ENCODE results near the gene PEAR1. TPM values are rescaled to one million over a fixed set of nuclear protein-coding genes. Genes with fewer than 3 reads are reported as not detected.
"Not testable (repeated sequence)": the region's sequence is repeated elsewhere in the genome, so short reads cannot be mapped to it uniquely, and the experiment has no call there.

Gene PEAR1
- total RNA-seq, 2 experiments from 2014 or later: not detected

DNA sequence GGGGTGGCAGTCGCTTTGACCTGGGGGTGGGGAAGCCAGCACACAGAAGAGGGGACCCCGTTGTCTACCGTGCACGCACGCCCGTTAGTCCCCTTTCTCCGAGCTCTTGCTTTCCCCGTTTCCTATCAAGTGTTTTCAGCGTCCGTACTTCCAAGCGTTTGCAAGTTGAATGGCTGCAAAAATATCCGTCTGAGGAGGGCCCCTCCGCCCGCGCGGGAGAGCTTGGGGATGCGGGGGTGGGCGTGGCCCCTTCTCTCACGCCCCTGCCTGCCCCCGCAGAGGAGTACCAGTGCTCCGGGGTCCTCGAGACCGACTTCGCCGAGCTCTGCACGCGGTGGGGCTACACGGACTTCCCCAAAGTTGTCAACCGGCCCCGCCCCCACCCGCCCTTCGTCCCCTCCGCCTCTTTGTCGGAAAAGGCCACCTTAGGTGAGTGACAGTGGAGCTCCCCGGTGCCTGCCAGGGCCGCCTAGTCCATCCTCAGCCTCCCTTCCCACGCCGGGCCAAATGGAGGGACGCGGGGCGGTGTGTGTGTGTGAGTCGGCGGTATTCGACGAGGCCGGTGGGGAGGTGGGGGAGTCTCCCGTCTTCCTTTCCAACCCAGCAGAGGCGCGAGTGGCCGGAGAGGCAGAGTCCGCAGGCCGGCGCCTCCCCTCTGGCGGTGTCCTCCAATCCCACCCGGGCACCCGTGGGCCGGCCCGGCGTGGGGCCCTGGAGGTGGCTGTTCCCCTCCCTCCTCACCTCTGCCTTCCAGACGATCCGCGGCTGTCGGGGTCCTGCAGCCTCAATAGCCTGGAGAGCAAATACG is 30.4 kb downstream of the PEAR1 start:
- no peak overlapping the region for H3K27ac Mint-ChIP-seq
- peaks cover 21% of the 10 kb centered on the region for H3K4me1 Mint-ChIP-seq
- ATAC-seq (no peak), DNase-seq (no peak)
- POLR2A ChIA-PET: no interaction called here
- CTCF ChIA-PET: interaction anchor here (0.6 to 7.7 kb wide), 7 partner anchors 8 to 419 kb away, joined by 3 to 76 read pairs (median 4); partner anchors contain the start of gene PEAR1
- H3K4me3 Mint-ChIP-seq: no peak overlapping the region
- peaks cover 73% of the 10 kb centered on the region for H3K27me3 Mint-ChIP-seq
- intact Hi-C loops (cut with DNase I, micrococcal nuclease): no loop called here
- H3K36me3 Mint-ChIP-seq (ENCODE audit: low read depth): no peaks in the 10 kb centered on the region
- H3K9me3 Mint-ChIP-seq (ENCODE audit: low read depth): no peaks in the 10 kb centered on the region

DNA sequence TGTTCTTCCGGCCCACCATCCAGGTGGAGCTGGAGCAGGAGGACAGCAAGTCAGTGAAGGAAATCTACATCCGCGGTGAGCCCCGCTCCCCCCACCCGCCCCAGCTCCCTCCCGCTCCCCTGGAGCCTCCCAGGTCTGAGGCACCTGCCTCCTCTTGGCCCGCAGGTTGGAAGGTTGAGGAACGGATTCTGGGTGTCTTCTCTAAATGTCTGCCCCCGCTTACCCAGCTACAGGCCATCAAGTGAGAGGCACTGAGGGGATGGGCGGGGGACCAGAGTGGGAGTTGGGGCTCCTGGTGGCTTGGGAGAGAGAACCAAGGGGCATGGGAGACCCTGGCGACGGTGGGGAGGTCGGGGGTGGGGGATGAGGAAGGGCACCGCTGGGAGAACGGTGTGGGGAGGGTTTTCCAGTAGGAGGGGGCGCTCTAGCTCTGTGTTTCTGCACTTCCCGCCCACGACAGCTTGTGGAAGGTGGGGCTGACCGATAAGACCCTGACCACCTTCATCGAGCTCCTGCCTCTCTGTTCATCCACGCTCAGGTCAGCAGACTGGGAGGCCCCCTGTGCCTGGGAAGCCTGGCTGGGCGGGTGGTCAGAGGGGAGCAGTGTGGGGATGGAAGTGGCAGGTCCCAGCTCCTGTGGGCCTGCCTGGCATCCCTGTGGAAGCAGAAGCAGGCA is 31.1 kb downstream of the PEAR1 start:
- POLR2A ChIA-PET: no interaction called here
- H3K27me3 Mint-ChIP-seq: peaks cover 76% of the 10 kb centered on the region
- no peaks in the 10 kb centered on the region for H3K36me3 Mint-ChIP-seq (ENCODE audit: low read depth)
- intact Hi-C loops (cut with DNase I, micrococcal nuclease): loop anchor here in 1 of 2 experiments (5.0 kb wide), 1 partner anchor 237 kb away; no protein-coding TSS in a partner anchor
- ATAC-seq (no peak), DNase-seq (no peak)
- H3K27ac Mint-ChIP-seq: no peak overlapping the region
- H3K9me3 Mint-ChIP-seq (ENCODE audit: low read depth): no peaks in the 10 kb centered on the region
- CTCF ChIA-PET: interaction anchor here (0.6 to 7.7 kb wide), 4 partner anchors 12 to 235 kb away, joined by 4 to 76 read pairs (median 25); partner anchors contain the start of gene PEAR1
- H3K4me3 Mint-ChIP-seq: no peak overlapping the region
- peaks cover 21% of the 10 kb centered on the region for H3K4me1 Mint-ChIP-seq

DNA sequence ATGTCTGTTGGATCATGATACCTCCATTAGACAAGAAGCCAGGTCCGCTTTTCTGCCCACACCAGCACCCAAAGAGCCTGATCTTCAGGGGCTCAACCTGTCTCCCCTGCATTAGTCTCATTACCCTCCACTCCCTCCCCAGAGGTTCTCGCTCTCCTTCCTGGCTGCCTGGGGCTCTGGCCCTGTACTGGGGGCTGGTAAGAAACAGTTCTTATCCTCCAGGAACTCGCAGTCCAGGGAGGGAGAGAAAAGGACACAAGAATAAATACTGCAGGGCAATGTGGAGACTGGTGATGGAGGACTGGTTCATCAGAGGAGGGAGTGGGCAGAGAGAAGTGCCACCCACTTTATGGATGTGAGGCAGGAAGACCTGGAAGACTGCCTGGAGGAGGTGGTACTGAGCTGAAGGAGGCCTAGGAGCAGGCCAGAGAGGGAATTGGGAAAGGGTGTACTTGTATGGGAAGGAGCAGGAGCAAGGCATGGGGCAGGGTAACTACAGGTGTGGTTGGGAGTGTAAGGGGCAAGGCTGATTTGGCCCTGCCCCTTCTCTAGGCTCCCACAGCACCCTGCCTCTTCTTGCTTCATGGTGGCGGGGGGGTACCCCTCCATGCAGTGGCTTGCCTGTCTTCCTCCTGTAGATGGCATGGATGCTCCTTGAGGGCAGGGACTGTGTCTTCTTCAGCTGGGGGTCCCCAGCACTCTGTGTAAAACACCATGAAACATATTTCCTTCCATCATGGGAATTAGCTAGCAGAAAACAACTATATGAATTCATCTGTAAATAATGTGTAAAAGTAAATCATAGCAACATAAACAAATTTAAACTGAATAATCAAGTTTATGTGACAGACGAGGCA is 31.9 kb downstream of the PEAR1 start:
- H3K36me3 Mint-ChIP-seq (ENCODE audit: low read depth): no peaks in the 10 kb centered on the region
- H3K4me3 Mint-ChIP-seq: no peak overlapping the region
- ChIA-PET CTCF (interaction anchor here (0.6 to 7.7 kb wide), 10 partner anchors 11 to 349 kb away, joined by 3 to 76 read pairs (median 4); partner anchors contain the start of genes CRABP2 and PEAR1), POLR2A (no interaction called here)
- H3K27ac Mint-ChIP-seq: no peak overlapping the region
- no peak for ATAC-seq
- intact Hi-C loops (cut with DNase I, micrococcal nuclease): loop anchor here (2.0 to 5.0 kb wide), 4 partner anchors 35 to 238 kb away; no protein-coding TSS in a partner anchor
- H3K27me3 Mint-ChIP-seq: peaks cover 73% of the 10 kb centered on the region
- peaks cover 21% of the 10 kb centered on the region for H3K4me1 Mint-ChIP-seq
- no peaks in the 10 kb centered on the region for H3K9me3 Mint-ChIP-seq (ENCODE audit: low read depth)
- DNase-seq: no peak

DNA sequence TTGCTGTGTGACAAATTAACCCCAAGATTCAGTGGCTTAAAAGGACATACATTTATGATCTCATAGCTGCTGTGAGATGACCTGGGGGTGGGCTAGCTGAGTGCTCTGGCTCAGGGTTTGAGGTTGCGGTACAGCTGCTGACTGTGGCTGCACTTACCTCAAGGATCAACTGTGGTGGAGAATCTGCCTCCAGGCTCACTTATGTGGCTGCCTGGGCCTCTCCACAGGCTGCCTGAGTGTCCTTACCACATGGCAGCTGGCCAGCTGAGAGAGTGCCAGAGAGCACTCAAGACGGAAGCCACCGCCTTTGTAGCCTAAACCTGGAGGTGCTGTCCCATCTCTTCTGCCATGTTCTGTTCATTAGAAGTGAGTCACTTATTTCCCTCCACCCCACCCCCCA is 32.7 kb downstream of the PEAR1 start:
- peak; percentile 67 for ATAC-seq
- no peak overlapping the region for H3K27ac Mint-ChIP-seq
- H3K9me3 Mint-ChIP-seq (ENCODE audit: low read depth): no peaks in the 10 kb centered on the region
- peak; percentile 74 for DNase-seq
- H3K27me3 Mint-ChIP-seq: peaks cover 73% of the 10 kb centered on the region
- intact Hi-C loops (cut with DNase I, micrococcal nuclease): loop anchor here (2.0 to 5.0 kb wide), 4 partner anchors 35 to 239 kb away; no protein-coding TSS in a partner anchor
- H3K36me3 Mint-ChIP-seq (ENCODE audit: low read depth): no peaks in the 10 kb centered on the region
- ChIA-PET CTCF (interaction anchor here (0.6 to 7.7 kb wide), 11 partner anchors 11 to 348 kb away, joined by 3 to 76 read pairs (median 3); partner anchors contain the start of genes CRABP2 and PEAR1), POLR2A (no interaction called here)
- H3K4me1 Mint-ChIP-seq: peaks cover 21% of the 10 kb centered on the region
- no peak overlapping the region for H3K4me3 Mint-ChIP-seq

DNA sequence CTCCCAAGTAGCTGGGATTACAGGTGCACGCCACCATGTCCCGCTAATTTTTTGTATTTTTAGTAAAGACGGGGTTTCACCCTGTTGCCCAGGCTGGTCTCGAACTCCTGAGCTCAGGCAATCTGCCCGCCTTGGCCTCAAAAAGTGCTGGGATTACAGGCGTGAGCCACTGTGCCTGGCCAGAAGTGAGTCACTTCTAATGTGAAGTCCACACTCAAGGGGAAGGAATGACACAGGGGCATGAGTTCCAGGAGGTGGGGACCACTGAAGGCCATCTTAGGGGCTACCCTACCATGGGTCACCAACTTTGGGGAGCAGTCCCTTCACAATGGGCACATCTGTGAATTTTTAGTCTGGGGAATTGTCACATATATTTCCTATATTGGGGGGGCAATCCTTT is 33.2 kb downstream of the PEAR1 start:
- DNase-seq; H3K27ac Mint-ChIP-seq; POLR2A ChIA-PET; H3K4me3 Mint-ChIP-seq; ATAC-seq; H3K36me3 Mint-ChIP-seq (ENCODE audit: low read depth); H3K9me3 Mint-ChIP-seq (ENCODE audit: low read depth): not testable (repeated sequence)
- peaks cover 25% of the 10 kb centered on the region for H3K4me1 Mint-ChIP-seq
- CTCF ChIA-PET: interaction anchor here (0.6 to 7.7 kb wide), 16 partner anchors 9 to 395 kb away, joined by 3 to 76 read pairs (median 4); partner anchors contain the start of genes CRABP2 and PEAR1
- peaks cover 71% of the 10 kb centered on the region for H3K27me3 Mint-ChIP-seq
- intact Hi-C loops (cut with DNase I, micrococcal nuclease): loop anchor here (1.0 to 5.0 kb wide), 7 partner anchors 16 to 239 kb away; no protein-coding TSS in a partner anchor

DNA sequence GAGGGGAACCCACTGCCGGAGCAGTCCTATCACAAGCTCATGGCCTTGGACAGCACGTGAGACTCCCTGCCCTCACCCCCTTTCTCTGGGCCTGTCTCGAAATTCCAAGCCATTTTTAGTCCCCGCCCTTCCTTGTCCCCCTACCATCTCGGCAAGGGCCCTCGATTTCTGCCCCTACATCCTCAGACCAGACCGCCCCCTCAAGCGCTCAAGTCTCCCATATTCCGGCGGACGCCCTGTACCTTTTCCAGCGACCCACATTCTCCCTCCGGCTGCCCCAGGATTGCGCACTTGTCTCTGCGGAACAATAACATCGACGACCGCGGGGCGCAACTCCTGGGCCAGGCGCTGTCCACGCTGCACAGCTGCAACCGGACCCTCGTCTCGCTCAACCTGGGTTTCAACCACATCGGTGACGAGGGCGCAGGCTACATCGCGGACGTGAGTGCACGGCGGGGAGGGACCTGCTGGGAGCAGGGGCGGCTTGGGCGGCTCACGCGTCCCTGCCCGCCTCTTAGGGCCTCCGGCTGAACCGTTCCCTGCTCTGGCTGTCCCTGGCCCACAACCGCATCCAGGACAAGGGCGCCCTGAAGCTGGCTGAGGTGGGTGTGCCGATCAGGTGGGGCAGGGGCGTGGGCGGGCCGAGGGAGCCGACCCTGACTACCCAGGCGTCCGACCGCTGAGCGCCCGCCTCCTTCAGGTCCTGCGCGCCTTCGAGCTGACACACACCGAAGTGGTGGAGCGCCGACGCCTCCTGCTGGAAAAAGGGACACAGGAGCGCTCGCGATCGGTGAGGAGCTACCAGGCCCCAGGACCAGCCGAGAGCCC is 33.9 kb downstream of the PEAR1 start:
- no peaks in the 10 kb centered on the region for H3K36me3 Mint-ChIP-seq (ENCODE audit: low read depth)
- peaks cover 25% of the 10 kb centered on the region for H3K4me1 Mint-ChIP-seq
- ChIA-PET CTCF (interaction anchor here (0.6 to 7.7 kb wide), 28 partner anchors 9 to 550 kb away, joined by 3 to 76 read pairs (median 4); partner anchors contain the start of genes HAPLN2, ISG20L2, METTL25B and NTRK1), POLR2A (no interaction called here)
- H3K27ac Mint-ChIP-seq: no peak overlapping the region
- intact Hi-C loops (cut with DNase I, micrococcal nuclease): loop anchor here (1.0 to 5.0 kb wide), 7 partner anchors 17 to 240 kb away; no protein-coding TSS in a partner anchor
- no peak overlapping the region for H3K4me3 Mint-ChIP-seq
- H3K27me3 Mint-ChIP-seq: peaks cover 64% of the 10 kb centered on the region
- no peaks in the 10 kb centered on the region for H3K9me3 Mint-ChIP-seq (ENCODE audit: low read depth)
- ATAC-seq (peak; percentile 76), DNase-seq (peak; percentile 87)

DNA sequence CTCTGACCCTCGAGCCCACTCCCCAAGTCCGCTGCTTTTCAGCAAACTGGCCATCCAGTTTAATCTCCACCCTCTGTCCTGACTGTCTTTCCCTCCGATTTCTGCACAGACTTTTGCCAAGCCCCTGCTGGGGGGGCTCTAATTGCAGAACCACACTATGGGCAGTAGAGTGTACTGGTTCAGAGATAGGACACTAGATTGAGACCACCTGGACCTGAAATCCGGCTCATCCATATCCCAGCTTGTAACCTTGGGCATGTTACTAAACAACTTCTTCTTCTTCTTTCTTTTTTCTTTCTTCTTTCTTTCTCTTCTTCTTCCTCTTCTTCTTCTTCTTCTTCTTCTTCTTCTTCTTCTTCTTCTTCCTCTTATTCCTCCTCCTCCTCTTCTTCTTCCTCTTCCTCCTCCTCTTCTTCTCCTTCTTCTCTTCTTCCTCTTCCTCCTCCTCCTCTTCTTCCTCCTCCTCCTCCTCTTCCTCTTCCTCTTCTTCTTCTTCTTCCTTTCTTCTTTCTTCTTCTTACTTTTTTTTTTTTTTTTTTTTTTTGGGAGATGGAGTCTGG is 34.6 kb downstream of the PEAR1 start:
- H3K27me3 Mint-ChIP-seq: peaks cover 59% of the 10 kb centered on the region
- no peak overlapping the region for H3K27ac Mint-ChIP-seq
- no peaks in the 10 kb centered on the region for H3K36me3 Mint-ChIP-seq (ENCODE audit: low read depth)
- ATAC-seq (no peak), DNase-seq (no peak)
- H3K4me3 Mint-ChIP-seq: no peak overlapping the region
- POLR2A ChIA-PET: no interaction called here
- no peaks in the 10 kb centered on the region for H3K9me3 Mint-ChIP-seq (ENCODE audit: low read depth)
- intact Hi-C loops (cut with DNase I, micrococcal nuclease): loop anchor here in 1 of 2 experiments (5.0 kb wide), 1 partner anchor 241 kb away; no protein-coding TSS in a partner anchor
- H3K4me1 Mint-ChIP-seq: peaks cover 25% of the 10 kb centered on the region
- CTCF ChIA-PET: interaction anchor here (0.6 to 7.7 kb wide), 24 partner anchors 10 to 551 kb away, joined by 3 to 76 read pairs (median 4); partner anchors contain the start of genes HAPLN2, ISG20L2, METTL25B and NTRK1

DNA sequence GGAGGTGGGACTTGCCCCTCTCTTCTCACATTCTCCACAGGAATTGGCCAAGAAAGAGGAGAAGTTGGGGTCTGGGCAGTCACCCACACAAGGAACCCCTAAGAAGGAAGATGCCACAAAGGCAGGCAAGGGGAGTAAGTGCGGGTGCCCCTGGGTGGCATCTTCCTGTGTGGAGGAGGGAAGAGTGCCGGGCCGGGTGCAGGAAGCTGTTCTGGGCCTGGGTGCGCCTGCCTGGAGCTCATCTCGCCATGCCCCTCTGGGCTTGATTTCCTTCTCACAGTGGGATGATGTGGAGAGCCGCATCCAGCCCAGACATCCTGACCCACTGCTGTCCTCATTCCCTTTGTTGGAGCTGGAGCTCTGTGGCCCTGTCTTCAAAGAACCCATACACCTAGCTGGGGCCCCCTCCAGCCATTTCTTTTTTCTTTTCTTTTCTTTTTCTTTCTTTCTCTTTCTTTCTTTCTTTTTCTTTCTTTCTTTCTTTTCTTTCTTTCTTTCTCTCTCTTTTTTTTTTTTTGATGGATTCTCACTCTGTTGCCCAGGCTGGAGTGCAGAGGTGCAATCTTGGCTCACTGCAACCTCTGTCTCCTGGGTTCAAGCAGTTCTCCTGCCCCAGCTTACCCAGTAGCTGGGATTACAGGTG is 36.2 kb downstream of the PEAR1 start:
- POLR2A ChIA-PET: no interaction called here
- Mint-ChIP-seq H3K27ac (no peak overlapping the region), H3K9me3 (ENCODE audit: low read depth) (no peaks in the 10 kb centered on the region), H3K36me3 (ENCODE audit: low read depth) (no peaks in the 10 kb centered on the region), H3K4me3 (no peak overlapping the region), H3K27me3 (peaks cover 50% of the 10 kb centered on the region), H3K4me1 (peaks cover 21% of the 10 kb centered on the region)
- ATAC-seq: no peak
- intact Hi-C loops (cut with DNase I, micrococcal nuclease): loop anchor here in 1 of 2 experiments (5.0 kb wide), 1 partner anchor 242 kb away; no protein-coding TSS in a partner anchor
- DNase-seq: no peak
- CTCF ChIA-PET: interaction anchor here (0.5 to 7.7 kb wide), 10 partner anchors 19 to 247 kb away, joined by 3 to 76 read pairs (median 3); partner anchors contain the start of gene PEAR1

DNA sequence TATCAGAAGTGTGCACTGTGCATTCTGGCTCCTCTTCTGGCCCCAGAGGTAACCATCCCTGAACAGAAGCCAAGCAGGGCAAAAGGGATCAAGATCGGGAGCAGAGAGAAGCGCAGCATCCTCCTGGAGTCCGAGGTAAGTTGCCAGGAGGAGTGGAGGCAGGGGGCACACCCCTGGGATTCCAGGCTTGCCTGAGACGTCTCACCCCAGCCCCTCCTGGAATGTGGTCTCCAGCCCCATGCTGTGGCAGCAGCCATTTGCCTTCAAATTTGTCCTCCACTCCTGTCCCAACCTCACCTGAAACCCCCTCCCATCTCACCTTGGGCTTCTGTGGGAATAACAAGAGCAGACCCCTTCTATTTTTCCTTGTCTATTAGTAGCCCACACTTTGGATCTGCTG is 37.0 kb downstream of the PEAR1 start:
- no peak overlapping the region for H3K4me3 Mint-ChIP-seq
- intact Hi-C loops (cut with DNase I, micrococcal nuclease): no loop called here
- ChIA-PET POLR2A (no interaction called here), CTCF (interaction anchor here (0.6 kb wide), 1 partner anchor 193 kb away, joined by 3 read pairs; no protein-coding TSS in a partner anchor)
- H3K27me3 Mint-ChIP-seq: peaks cover 45% of the 10 kb centered on the region
- no peaks in the 10 kb centered on the region for H3K9me3 Mint-ChIP-seq (ENCODE audit: low read depth)
- no peaks in the 10 kb centered on the region for H3K36me3 Mint-ChIP-seq (ENCODE audit: low read depth)
- peaks cover 21% of the 10 kb centered on the region for H3K4me1 Mint-ChIP-seq
- ATAC-seq (no peak), DNase-seq (no peak)
- no peak overlapping the region for H3K27ac Mint-ChIP-seq
